HG03196 (cell line): ENCODE results near the gene IFI27L2.
A peak's percentile ranks its signal among the peaks of the same experiment; 100 is the strongest.

Source experiments
- ATAC-seq: cut with Tn5 transposase; IDR thresholded peaks from one replicate; pipeline ENCODE4 v1.9.1; 2021; ENCODE audit not compliant: unreplicated experiment

The IFI27L2 gene

GRCh38 chr14:94153750-94154342 lies 24.4 kb upstream of the IFI27L2 start:
- no peak for ATAC-seq

GRCh38 chr14:94152676-94153075 lies 23.3 kb upstream of the IFI27L2 start:
- ATAC-seq = no peak

- ATAC-seq = no peak
Measured at GRCh38 chr14:94145902-94146527, 16.6 kb upstream of the IFI27L2 start.

GRCh38 chr14:94144765-94145164 lies 15.4 kb upstream of the IFI27L2 start:
- no peak for ATAC-seq

GRCh38 chr14:94143711-94144110 lies 14.3 kb upstream of the IFI27L2 start:
- no peak for ATAC-seq

- no peak for ATAC-seq
Measured at GRCh38 chr14:94143239-94143638, 13.8 kb upstream of the IFI27L2 start.

- ATAC-seq = no peak
Measured at GRCh38 chr14:94142836-94143235, 13.4 kb upstream of the IFI27L2 start.

GRCh38 chr14:94142247-94142646 lies 12.8 kb upstream of the IFI27L2 start:
- ATAC-seq = no peak

- no peak for ATAC-seq
Measured at GRCh38 chr14:94139421-94139820, 10.0 kb upstream of the IFI27L2 start.

GRCh38 chr14:94139006-94139405 lies 9.6 kb upstream of the IFI27L2 start:
- no peak for ATAC-seq

GRCh38 chr14:94138251-94138650 lies 8.8 kb upstream of the IFI27L2 start:
- ATAC-seq = no peak

- peak; percentile 63 for ATAC-seq
Measured at GRCh38 chr14:94136575-94137331, 7.3 kb upstream of the IFI27L2 start.

- ATAC-seq = no peak
Measured at GRCh38 chr14:94135476-94135875, 6.1 kb upstream of the IFI27L2 start.

GRCh38 chr14:94132285-94132887 lies 3.0 kb upstream of the IFI27L2 start:
- ATAC-seq = no peak

GRCh38 chr14:94129758-94130414 lies 482 bp upstream of the IFI27L2 start:
- ATAC-seq = no peak

- no peak for ATAC-seq
Measured at GRCh38 chr14:94128216-94128839, 1.1 kb downstream of the IFI27L2 start.

- no peak for ATAC-seq
Measured at GRCh38 chr14:94127330-94127729, 2.1 kb downstream of the IFI27L2 start.

GRCh38 chr14:94126800-94127199 lies 2.6 kb downstream of the IFI27L2 start:
- no peak for ATAC-seq

GRCh38 chr14:94126419-94126677 lies 3.1 kb downstream of the IFI27L2 start:
- no peak for ATAC-seq

- ATAC-seq = no peak
Measured at GRCh38 chr14:94125659-94126418, 3.6 kb downstream of the IFI27L2 start.
